Calu3 (cell line): ENCODE measurements around the gene KCND3. TPM values are rescaled to one million over a fixed set of nuclear protein-coding genes. Genes with fewer than 3 reads are reported as not detected.

ENCODE experiments used
- BruUV-seq: library from RNA; stranded (reverse); fragments of 400-500 nt; replicated peaks from 2 replicates; lab custom pipeline; 2021; lab: Mats Ljungman, UMichigan
- CTCF ChIA-PET: fragments of 300-600 bp; sonication (Branson Sonifier 250); formaldehyde crosslinking; loops from one replicate; lab custom pipeline; 2022; ENCODE audit warnings: antibody characterized with exemption; lab: Charles Lee
- DNase-seq: peaks from one replicate; pipeline ENCODE4 v3.0.0; 2022
- H3K27ac Mint-ChIP-seq: one replicate; pipeline ENCODE4 v1.8.0; 2022; ENCODE audit warnings: mixed read lengths; ENCODE audit not compliant: unreplicated experiment
- H3K27me3 Mint-ChIP-seq: one replicate; pipeline ENCODE4 v1.8.0; 2022; ENCODE audit warnings: mixed read lengths; ENCODE audit not compliant: unreplicated experiment
- H3K36me3 Mint-ChIP-seq: one replicate; pipeline ENCODE4 v1.8.0; 2022; ENCODE audit warnings: mild to moderate bottlenecking, moderate library complexity, mixed read lengths; ENCODE audit not compliant: insufficient read depth, unreplicated experiment
- H3K4me1 Mint-ChIP-seq: one replicate; pipeline ENCODE4 v1.8.0; 2022; ENCODE audit warnings: mild to moderate bottlenecking, low read depth, mixed read lengths; ENCODE audit not compliant: unreplicated experiment
- H3K4me3 Mint-ChIP-seq: one replicate; pipeline ENCODE4 v1.8.0; 2022; ENCODE audit warnings: mild to moderate bottlenecking, low read depth, moderate library complexity, mixed read lengths; ENCODE audit not compliant: unreplicated experiment
- H3K9me3 Mint-ChIP-seq: one replicate; pipeline ENCODE4 v1.8.0; 2022; ENCODE audit warnings: low read depth, mixed read lengths; ENCODE audit not compliant: unreplicated experiment
- intact Hi-C: fragments of 100-400 bp; cut with micrococcal nuclease; formaldehyde crosslinking; loops from one replicate; pipeline ENCODE4 v1.10.0; 2022; ENCODE audit not compliant: unreplicated experiment
- total RNA-seq: library from RNA; stranded (reverse); gene quantifications from 2 replicates; pipeline ENCODE4 v1.2.3, GENCODE V29; 2022
- TF ChIP-seq, protein P1 (sequence below): fragments of 200-600 bp; IDR thresholded peaks from one replicate; pipeline ENCODE4 v1.8.0; 2022; ENCODE audit warnings: antibody characterized with exemption; ENCODE audit not compliant: unreplicated experiment

The KCND3 gene
- total RNA-seq, 1 experiment from 2014 or later: 0.07 TPM

DNA sequence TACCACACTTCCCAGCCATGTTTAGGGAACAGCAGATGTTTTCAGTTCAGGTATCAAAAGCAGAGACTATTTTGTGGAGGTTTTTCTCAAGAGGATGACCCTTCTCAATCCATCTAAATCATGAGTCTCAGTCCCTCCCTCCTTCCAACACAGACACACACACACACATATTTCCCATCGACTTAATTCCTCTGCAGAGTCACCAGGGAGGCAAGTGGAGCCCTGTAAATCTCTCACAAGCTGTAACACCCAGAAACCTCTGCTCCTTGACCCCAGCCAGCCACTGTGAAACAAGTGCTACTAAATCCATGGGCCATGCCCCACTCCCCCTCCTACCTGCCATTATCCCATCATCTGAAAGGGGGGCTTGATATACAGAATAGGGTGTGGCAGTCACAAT, 10.6 kb upstream of the KCND3 start:
- H3K27me3 Mint-ChIP-seq: peaks cover 81% of the 10 kb centered on the region
- H3K9me3 Mint-ChIP-seq: no peaks in the 10 kb centered on the region
- DNase-seq: no peak
- H3K27ac Mint-ChIP-seq: no peak overlapping the region
- no peak overlapping the region for H3K4me3 Mint-ChIP-seq
- intact Hi-C loops: no loop called here
- H3K36me3 Mint-ChIP-seq: no peaks in the 10 kb centered on the region
- BruUV-seq: no TSS peak
- no peaks in the 10 kb centered on the region for H3K4me1 Mint-ChIP-seq
- CTCF ChIA-PET: no interaction called here
- TF ChIP-seq, protein P1, sequence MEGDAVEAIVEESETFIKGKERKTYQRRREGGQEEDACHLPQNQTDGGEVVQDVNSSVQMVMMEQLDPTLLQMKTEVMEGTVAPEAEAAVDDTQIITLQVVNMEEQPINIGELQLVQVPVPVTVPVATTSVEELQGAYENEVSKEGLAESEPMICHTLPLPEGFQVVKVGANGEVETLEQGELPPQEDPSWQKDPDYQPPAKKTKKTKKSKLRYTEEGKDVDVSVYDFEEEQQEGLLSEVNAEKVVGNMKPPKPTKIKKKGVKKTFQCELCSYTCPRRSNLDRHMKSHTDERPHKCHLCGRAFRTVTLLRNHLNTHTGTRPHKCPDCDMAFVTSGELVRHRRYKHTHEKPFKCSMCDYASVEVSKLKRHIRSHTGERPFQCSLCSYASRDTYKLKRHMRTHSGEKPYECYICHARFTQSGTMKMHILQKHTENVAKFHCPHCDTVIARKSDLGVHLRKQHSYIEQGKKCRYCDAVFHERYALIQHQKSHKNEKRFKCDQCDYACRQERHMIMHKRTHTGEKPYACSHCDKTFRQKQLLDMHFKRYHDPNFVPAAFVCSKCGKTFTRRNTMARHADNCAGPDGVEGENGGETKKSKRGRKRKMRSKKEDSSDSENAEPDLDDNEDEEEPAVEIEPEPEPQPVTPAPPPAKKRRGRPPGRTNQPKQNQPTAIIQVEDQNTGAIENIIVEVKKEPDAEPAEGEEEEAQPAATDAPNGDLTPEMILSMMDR: no peak

DNA sequence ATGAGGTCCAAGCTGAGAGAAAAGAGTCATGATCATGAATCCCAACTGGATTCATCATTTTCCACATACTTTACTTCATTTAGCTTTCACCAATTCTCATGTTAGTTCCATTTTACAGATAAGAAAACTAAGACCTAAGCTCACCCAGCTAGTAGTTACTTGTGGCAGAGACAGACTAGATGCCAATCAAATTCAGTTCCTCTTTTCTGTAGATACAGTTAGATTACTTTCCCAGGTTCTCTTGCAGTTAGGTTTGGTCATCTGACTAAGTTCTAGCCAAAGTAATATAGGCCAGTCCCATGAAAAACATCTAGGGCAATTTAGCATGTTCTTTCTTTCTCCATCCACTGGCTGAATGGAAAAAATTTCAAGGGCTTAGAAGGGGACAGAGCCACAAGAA, 8.9 kb upstream of the KCND3 start:
- intact Hi-C loops: no loop called here
- no peak for DNase-seq
- CTCF ChIA-PET: no interaction called here
- no TSS peak for BruUV-seq
- no peak overlapping the region for H3K4me3 Mint-ChIP-seq
- no peaks in the 10 kb centered on the region for H3K9me3 Mint-ChIP-seq
- TF ChIP-seq, protein P1: no peak
- no peaks in the 10 kb centered on the region for H3K36me3 Mint-ChIP-seq
- no peaks in the 10 kb centered on the region for H3K4me1 Mint-ChIP-seq
- peaks cover 89% of the 10 kb centered on the region for H3K27me3 Mint-ChIP-seq
- H3K27ac Mint-ChIP-seq: no peak overlapping the region

DNA sequence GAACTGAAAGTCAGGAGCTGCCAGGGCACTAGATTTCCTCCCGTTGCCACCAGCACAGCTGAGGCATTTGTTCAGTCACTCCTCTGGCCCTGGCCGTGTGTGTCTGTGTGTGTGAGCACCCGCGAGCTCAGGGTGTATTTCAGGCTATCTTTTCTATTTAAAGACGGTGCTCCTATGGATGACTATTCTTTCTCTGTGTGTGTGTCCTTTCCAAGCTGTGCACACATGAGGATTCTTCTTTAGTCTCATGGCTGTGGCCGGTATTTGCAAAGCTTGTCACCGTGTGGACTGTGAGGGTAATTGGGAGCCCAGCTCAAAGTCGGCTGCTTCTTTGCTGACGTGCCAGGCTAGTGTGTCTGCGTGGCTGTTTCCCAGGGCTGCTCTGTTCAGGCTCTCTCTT, 3.0 kb upstream of the KCND3 start:
- H3K27ac Mint-ChIP-seq: no peak overlapping the region
- DNase-seq: no peak
- H3K4me3 Mint-ChIP-seq: no peak overlapping the region
- CTCF ChIA-PET: interaction anchor here (0.6 kb wide), 1 partner anchor 877 kb away, joined by 4 read pairs; no protein-coding TSS in a partner anchor
- no peaks in the 10 kb centered on the region for H3K9me3 Mint-ChIP-seq
- H3K4me1 Mint-ChIP-seq: peaks cover 8% of the 10 kb centered on the region
- BruUV-seq: no TSS peak
- H3K36me3 Mint-ChIP-seq: peaks cover 6% of the 10 kb centered on the region
- TF ChIP-seq, protein P1: no peak
- intact Hi-C loops: no loop called here
- H3K27me3 Mint-ChIP-seq: peaks cover 71% of the 10 kb centered on the region

- DNase-seq: peak; percentile 55
- Mint-ChIP-seq H3K9me3 (no peaks in the 10 kb centered on the region), H3K36me3 (peaks cover 6% of the 10 kb centered on the region), H3K27ac (no peak overlapping the region), H3K27me3 (peaks cover 71% of the 10 kb centered on the region), H3K4me3 (peak overlapping the region; percentile 79), H3K4me1 (peaks cover 8% of the 10 kb centered on the region)
- no TSS peak for BruUV-seq
- CTCF ChIA-PET: interaction anchor here (0.8 to 1.0 kb wide), 2 partner anchors 13 to 20 kb away, joined by 3 read pairs; no protein-coding TSS in a partner anchor
- TF ChIP-seq, protein P1: no peak
- intact Hi-C loops: no loop called here
Observed at GRCh38 chr1:111990878-111991718, 1.6 kb upstream of the KCND3 start.
